Smooth muscle cell (in vitro differentiated cells): Measurements from ENCODE around the gene GALM. TPM values are rescaled to one million over a fixed set of nuclear protein-coding genes. Genes with fewer than 3 reads are reported as not detected.

Source experiments
- DNase-seq: peaks from one replicate; lab custom pipeline; 2025; ENCODE audit not compliant: unreplicated experiment; lab: John Stamatoyannopoulos, UW
- H2AFZ ChIP-seq: fragments of 200-600 bp; sonication (generic); 2 replicates; pipeline ENCODE4 v1.6.0; 2016; ENCODE audit warnings: antibody characterized with exemption, low read depth, mild to moderate bottlenecking
- H3F3A ChIP-seq: fragments of 200-600 bp; sonication (generic); 2 replicates; pipeline ENCODE4 v1.6.0; 2017; ENCODE audit warnings: antibody characterized with exemption, low read depth
- H3K27ac ChIP-seq: fragments of 200-600 bp; sonication (generic); 2 replicates; pipeline ENCODE4 v1.5.1; 2016; ENCODE audit warnings: low read depth, mild to moderate bottlenecking
- H3K27me3 ChIP-seq: fragments of 200-600 bp; sonication (generic); 2 replicates; pipeline ENCODE4 v1.6.1; 2016; ENCODE audit warnings: low read depth, mild to moderate bottlenecking
- H3K36me3 ChIP-seq: fragments of 200-600 bp; sonication (generic); 2 replicates; pipeline ENCODE4 v1.5.1; 2016; ENCODE audit warnings: low read depth
- H3K4me1 ChIP-seq: fragments of 200-600 bp; sonication (generic); 2 replicates; pipeline ENCODE4 v1.5.1; 2016; ENCODE audit warnings: low read depth
- H3K4me2 ChIP-seq: fragments of 200-600 bp; sonication (generic); 2 replicates; pipeline ENCODE4 v1.6.0; 2016; ENCODE audit warnings: mild to moderate bottlenecking
- H3K4me3 ChIP-seq: fragments of 200-600 bp; sonication (generic); 2 replicates; pipeline ENCODE4 v1.5.1; 2016; ENCODE audit warnings: mild to moderate bottlenecking
- H3K79me2 ChIP-seq: fragments of 200-600 bp; sonication (generic); 2 replicates; pipeline ENCODE4 v1.6.0; 2016; ENCODE audit warnings: low read depth, mild to moderate bottlenecking
- H3K9ac ChIP-seq: fragments of 200-600 bp; sonication (generic); 2 replicates; pipeline ENCODE4 v1.6.0; 2016; ENCODE audit warnings: low read depth
- H3K9me3 ChIP-seq: fragments of 200-600 bp; sonication (generic); replicated peaks from 2 replicates; pipeline ENCODE4 v1.5.1; 2016; ENCODE audit warnings: low read depth
- H4K20me1 ChIP-seq: fragments of 200-600 bp; sonication (generic); 2 replicates; pipeline ENCODE4 v1.6.0; 2016; ENCODE audit warnings: low read depth
- WGBS: methylation state at CpG from one replicate; pipeline ENCODE4 v1.1.7; 2016; ENCODE audit warnings: low lambda C conversion rate; 5-methylcytosine and 5-hydroxymethylcytosine counted together
- polyA plus RNA-seq: library from polyadenylated mRNA; unstranded; fragments of >200 nt; fragmentation: Nextera tagmentation; extraction: Ambion mirVana; gene quantifications from 2 replicates; pipeline ENCODE4 v1.2.1, GENCODE V29; 2016
- total RNA-seq: library from RNA; depleted of rRNA; stranded (reverse); fragments of >200 nt; gene quantifications from 2 replicates; pipeline ENCODE4 v1.2.3, GENCODE V29; 2014
- TF ChIP-seq, protein P1 (sequence below): fragments of 200-600 bp; sonication (generic); IDR thresholded peaks from 2 replicates; pipeline ENCODE4 v1.5.1; 2017; ENCODE audit warnings: borderline replicate concordance, mild to moderate bottlenecking, antibody characterized with exemption; ENCODE audit not compliant: insufficient read depth, poor library complexity, severe bottlenecking

Gene GALM
- 11.0 and 13.1 TPM in 2 replicates for total RNA-seq
- polyA plus RNA-seq: 8.5 and 18.9 TPM in 2 replicates

DNA sequence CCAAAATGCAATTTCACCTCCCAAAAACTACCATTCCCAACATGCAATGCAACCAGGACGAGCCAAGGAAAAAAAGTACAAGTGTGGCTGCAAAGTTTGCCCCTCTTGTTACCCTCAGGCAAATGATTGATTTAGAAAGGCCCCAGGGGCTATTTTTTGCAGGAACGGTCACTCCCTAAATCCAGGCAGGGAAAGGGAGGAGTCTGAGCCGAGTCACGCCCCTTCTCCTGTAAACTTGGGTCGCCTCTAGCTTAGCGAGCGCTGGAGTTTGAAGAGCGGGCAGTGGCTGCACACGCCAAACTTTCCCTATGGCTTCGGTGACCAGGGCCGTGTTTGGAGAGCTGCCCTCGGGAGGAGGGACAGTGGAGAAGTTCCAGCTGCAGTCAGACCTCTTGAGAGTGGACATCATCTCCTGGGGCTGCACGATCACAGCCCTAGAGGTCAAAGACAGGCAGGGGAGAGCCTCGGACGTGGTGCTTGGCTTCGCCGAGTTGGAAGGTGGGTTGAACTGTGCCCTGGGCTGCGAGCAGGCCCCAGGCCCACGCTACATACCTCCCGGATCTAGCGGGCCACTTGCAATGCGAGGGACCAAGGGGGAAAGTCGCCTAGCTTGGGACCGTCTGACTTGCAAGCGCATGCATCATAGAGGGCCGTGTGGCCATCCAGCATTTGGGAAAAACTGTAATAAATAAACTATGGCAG is at the start of gene GALM:
Gene GALM (plus strand): TSS at position 261 of the 702 bp plus-strand sequence. CDS start 48 bp downstream, at position 309.
- Histone ChIP-seq H3K79me2 (no peaks in the 10 kb centered on the region), H2AFZ (peak within 1 kb of the TSS; percentile 87), H4K20me1 (no peaks in the 10 kb centered on the region), H3K4me3 (peak within 1 kb of the TSS; percentile 54), H3K4me1 (peaks cover 9% of the 10 kb centered on the region), H3K27me3 (no peaks in the 10 kb centered on the region), H3K27ac (peak within 1 kb of the TSS; percentile 42), H3K4me2 (peak within 1 kb of the TSS; percentile 84), H3F3A (peaks cover 8% of the 10 kb centered on the region), H3K9me3 (no peaks in the 10 kb centered on the region), H3K9ac (peak within 1 kb of the TSS; percentile 2), H3K36me3 (no peaks in the 10 kb centered on the region)
- peak; percentile 26 for DNase-seq
- TF ChIP-seq, protein P1, sequence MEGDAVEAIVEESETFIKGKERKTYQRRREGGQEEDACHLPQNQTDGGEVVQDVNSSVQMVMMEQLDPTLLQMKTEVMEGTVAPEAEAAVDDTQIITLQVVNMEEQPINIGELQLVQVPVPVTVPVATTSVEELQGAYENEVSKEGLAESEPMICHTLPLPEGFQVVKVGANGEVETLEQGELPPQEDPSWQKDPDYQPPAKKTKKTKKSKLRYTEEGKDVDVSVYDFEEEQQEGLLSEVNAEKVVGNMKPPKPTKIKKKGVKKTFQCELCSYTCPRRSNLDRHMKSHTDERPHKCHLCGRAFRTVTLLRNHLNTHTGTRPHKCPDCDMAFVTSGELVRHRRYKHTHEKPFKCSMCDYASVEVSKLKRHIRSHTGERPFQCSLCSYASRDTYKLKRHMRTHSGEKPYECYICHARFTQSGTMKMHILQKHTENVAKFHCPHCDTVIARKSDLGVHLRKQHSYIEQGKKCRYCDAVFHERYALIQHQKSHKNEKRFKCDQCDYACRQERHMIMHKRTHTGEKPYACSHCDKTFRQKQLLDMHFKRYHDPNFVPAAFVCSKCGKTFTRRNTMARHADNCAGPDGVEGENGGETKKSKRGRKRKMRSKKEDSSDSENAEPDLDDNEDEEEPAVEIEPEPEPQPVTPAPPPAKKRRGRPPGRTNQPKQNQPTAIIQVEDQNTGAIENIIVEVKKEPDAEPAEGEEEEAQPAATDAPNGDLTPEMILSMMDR: no peak
- WGBS: 1% methylated on average over 26 of the region's 26 CpGs

DNA sequence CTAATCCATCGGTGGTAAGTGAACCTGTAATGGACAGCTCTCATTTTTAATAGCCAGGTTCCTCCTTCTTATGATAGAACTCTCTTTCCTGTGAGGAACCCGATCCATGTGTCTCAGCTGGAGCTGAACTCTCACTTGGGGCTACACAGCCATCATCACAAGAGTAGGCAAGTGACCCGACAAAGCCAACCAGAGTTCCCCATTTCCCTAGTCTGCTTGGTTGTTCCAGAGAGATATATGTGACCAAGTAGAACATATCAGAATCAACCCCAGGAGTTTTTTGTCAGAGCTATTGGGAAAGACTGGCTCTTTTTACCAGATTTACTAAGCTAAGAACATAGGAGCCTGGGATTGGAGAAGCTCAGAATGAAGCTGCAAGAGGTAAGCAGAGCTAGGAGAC is 48.6 kb upstream of the GALM start:
- DNase-seq: no peak
- H3K27me3 ChIP-seq: no peaks in the 10 kb centered on the region
- 91% methylated on average over 3 of the region's 3 CpGs for WGBS

DNA sequence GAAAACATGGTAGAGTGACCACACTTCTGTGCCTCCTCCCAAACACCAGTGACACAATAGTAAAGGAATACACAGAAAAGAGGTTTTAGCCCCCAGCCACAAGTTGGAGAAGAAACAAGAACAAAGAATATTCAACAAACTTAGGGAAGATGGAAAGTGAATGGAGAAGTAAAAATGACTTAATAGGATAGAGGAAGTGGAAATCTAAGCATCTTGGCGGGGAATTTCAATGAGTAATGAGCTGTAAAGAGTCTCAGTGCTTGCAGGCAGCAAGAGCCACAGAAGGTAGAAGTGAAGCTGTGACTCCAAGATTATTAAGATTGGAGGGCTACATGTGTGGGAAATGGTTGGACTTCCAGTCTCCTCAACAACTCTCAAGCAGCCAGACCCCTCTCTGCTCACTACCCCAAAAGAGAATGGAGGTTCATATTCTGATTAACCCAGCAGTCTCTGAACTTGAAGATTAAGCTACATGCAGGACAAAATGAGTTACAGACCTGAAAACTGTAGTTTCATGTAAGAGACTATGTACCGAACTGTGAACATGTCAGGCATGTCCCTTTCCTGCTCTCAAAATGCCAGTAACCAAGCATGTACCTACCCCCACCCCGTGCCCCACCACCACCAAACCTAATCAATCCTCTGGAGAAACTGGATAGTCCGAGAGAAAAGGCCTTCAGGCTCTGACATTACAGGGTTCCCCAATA is 46.3 kb upstream of the GALM start:
- no peaks in the 10 kb centered on the region for H3K9me3 ChIP-seq
- no peaks in the 10 kb centered on the region for H3K27me3 ChIP-seq
- H3K79me2 ChIP-seq: no peaks in the 10 kb centered on the region
- H3K9ac ChIP-seq: no peak overlapping the region
- no peak overlapping the region for H3K27ac ChIP-seq
- H3K4me2 ChIP-seq: no peak overlapping the region
- no peaks in the 10 kb centered on the region for H3K36me3 ChIP-seq
- no peaks in the 10 kb centered on the region for H3F3A ChIP-seq
- no peaks in the 10 kb centered on the region for H3K4me1 ChIP-seq
- H4K20me1 ChIP-seq: no peaks in the 10 kb centered on the region
- no peak for DNase-seq
- peak overlapping the region; percentile 44 for H2AFZ ChIP-seq
- no peak overlapping the region for H3K4me3 ChIP-seq
- 74% methylated on average over 4 of the region's 4 CpGs for WGBS
- TF ChIP-seq, protein P1: no peak

More for the DNA sequence above, 48.6 kb upstream of the GALM start:
- H3K4me1 ChIP-seq: no peaks in the 10 kb centered on the region
- no peak overlapping the region for H3K4me3 ChIP-seq
- no peaks in the 10 kb centered on the region for H3F3A ChIP-seq
- H2AFZ ChIP-seq: no peak overlapping the region
- no peaks in the 10 kb centered on the region for H4K20me1 ChIP-seq
- H3K9ac ChIP-seq: no peak overlapping the region
- no peaks in the 10 kb centered on the region for H3K79me2 ChIP-seq
- H3K36me3 ChIP-seq: no peaks in the 10 kb centered on the region
- H3K27ac ChIP-seq: no peak overlapping the region
- no peak overlapping the region for H3K4me2 ChIP-seq
- H3K9me3 ChIP-seq: no peaks in the 10 kb centered on the region
- TF ChIP-seq, protein P1: no peak
